HepG2 (cell line): ENCODE results near the gene ARID3C. TPM values are rescaled to one million over a fixed set of nuclear protein-coding genes. Genes with fewer than 3 reads are reported as not detected.

Experiments
- ATAC-seq: fragments of 200-7000 bp; cut with Tn5 transposase; 3 replicates; pipeline ENCODE4 v1.9.1; 2020; ENCODE audit warnings: mild to moderate bottlenecking, moderate library complexity
- BruUV-seq: library from RNA; stranded (reverse); fragments of 400-500 nt; replicated peaks from 2 replicates; lab custom pipeline; 2021; lab: Mats Ljungman, UMichigan
- CTCF ChIA-PET: fragments of 300-600 bp; formaldehyde crosslinking; extraction: SDS; loops from one replicate; lab custom pipeline; 2021; ENCODE audit warnings: low total read pairs, inconsistent platforms, low intra/inter-chr PET ratio; lab: Yijun Ruan, JAX
- POLR2A ChIA-PET: fragments of 350-600 bp; sonication (Branson Sonifier 250); formaldehyde crosslinking; loops from one replicate; lab custom pipeline; 2020; ENCODE audit warnings: antibody characterized with exemption, inconsistent platforms; lab: Yijun Ruan, JAX
- DNase-seq: peaks from one replicate; pipeline ENCODE4 v3.0.0-alpha.2; 2015; ENCODE audit warnings: low spot score
- FAIRE-seq: peaks from 3 replicates; lab custom pipeline; 2011; peaks lifted over from hg19 to GRCh38; lab: Jason Lieb, UNC
- H2AFZ ChIP-seq: one replicate; pipeline ENCODE4 v1.6.1; 2011; ENCODE audit warnings: low read length, inconsistent platforms
- H3K27ac ChIP-seq: fragments of 300-600 bp; 3 replicates; pipeline ENCODE4 v1.8.0; 2011; ENCODE audit warnings: mixed run types, mild to moderate bottlenecking, mixed read lengths, low read length, inconsistent platforms; ENCODE audit not compliant: insufficient read depth; ENCODE audit errors: extremely low read length
- H3K27me3 ChIP-seq, 2 experiments: fragments of 200-600 bp in 1 of 2; 2 replicates in 1 of 2; 3 replicates in 1 of 2; pipeline versions ENCODE4 v1.6.0 to v1.8.0; 2011; ENCODE audit warnings: low read length in 2 of 2, mild to moderate bottlenecking in 2 of 2, moderate library complexity in 2 of 2, inconsistent platforms in 1 of 2; ENCODE audit not compliant: insufficient read depth in 2 of 2, control insufficient read depth in 1 of 2
- H3K36me3 ChIP-seq, 2 experiments: fragments of 200-600 bp in 1 of 2; replicated peaks in 1 of 2; 2 replicates in 1 of 2; 3 replicates in 1 of 2; pipeline versions ENCODE4 v1.5.1 to v1.8.0; 2011; ENCODE audit warnings: low read length in 2 of 2, inconsistent platforms in 1 of 2; ENCODE audit not compliant: insufficient read depth in 2 of 2, control insufficient read depth in 1 of 2
- H3K4me1 ChIP-seq: 2 replicates; pipeline ENCODE4 v1.5.1; 2012; ENCODE audit warnings: low read length, inconsistent platforms; ENCODE audit not compliant: insufficient read depth
- H3K4me2 ChIP-seq: 2 replicates; pipeline ENCODE4 v1.6.0; 2011; ENCODE audit warnings: low read depth, low read length, inconsistent platforms
- H3K4me3 ChIP-seq, 3 experiments: fragments of 200-600 bp in 1 of 3; sonication (generic), shearing (Covaris generic) in 1 of 3; replicated peaks in 1 of 3; 2 replicates each; pipeline ENCODE4 v1.5.1; 2011 to 2016; ENCODE audit warnings: low read length in 3 of 3, inconsistent platforms in 2 of 3, low read depth in 2 of 3, mild to moderate bottlenecking in 2 of 3, control low read depth in 1 of 3, mixed read lengths in 1 of 3; ENCODE audit not compliant: insufficient read depth in 1 of 3
- H3K79me2 ChIP-seq: one replicate; pipeline ENCODE4 v1.6.1; 2011; ENCODE audit warnings: low read length, inconsistent platforms; ENCODE audit not compliant: insufficient read depth
- H3K9ac ChIP-seq: 2 replicates; pipeline ENCODE4 v1.6.0; 2011; ENCODE audit warnings: mild to moderate bottlenecking, low read depth, low read length, inconsistent platforms; ENCODE audit not compliant: insufficient read depth
- H3K9me3 ChIP-seq: 2 replicates; pipeline ENCODE4 v1.5.1; 2012; ENCODE audit warnings: mild to moderate bottlenecking, low read length
- H4K20me1 ChIP-seq: 2 replicates; pipeline ENCODE4 v1.6.0; 2011; ENCODE audit warnings: inconsistent platforms, mild to moderate bottlenecking, low read length, moderate library complexity; ENCODE audit not compliant: insufficient read depth
- CEBPB ChIP-seq: IDR thresholded peaks from 2 replicates; pipeline ENCODE4 v1.6.1; 2011; ENCODE audit warnings: low read depth, low read length, improper control_type of control experiment, borderline replicate concordance
- CENPT ChIP-seq: sonication (generic); formaldehyde crosslinking; IDR thresholded peaks from 2 replicates; pipeline ENCODE4 v1.8.0; 2022; ENCODE audit warnings: low read depth, mild to moderate bottlenecking, moderate library complexity, missing genetic modification reagents
- CENPX ChIP-seq: sonication (generic); formaldehyde crosslinking; IDR thresholded peaks from 2 replicates; pipeline ENCODE4 v1.9.0; 2021; ENCODE audit warnings: mild to moderate bottlenecking, missing genetic modification reagents, moderate library complexity
- CREBL2 ChIP-seq: sonication (generic); formaldehyde crosslinking; IDR thresholded peaks from 2 replicates; pipeline ENCODE4 v1.8.1; 2023; ENCODE audit warnings: missing genetic modification reagents, mild to moderate bottlenecking, borderline replicate concordance
- FOSL1 ChIP-seq: sonication (generic); formaldehyde crosslinking; IDR thresholded peaks from 2 replicates; pipeline ENCODE4 v1.9.0; 2021; ENCODE audit warnings: missing genetic modification reagents, borderline replicate concordance
- FOXO4 ChIP-seq: sonication (generic); formaldehyde crosslinking; conservative IDR thresholded peaks from 2 replicates; pipeline ENCODE4 v1.8.1; 2023; ENCODE audit warnings: missing genetic modification reagents
- GMEB2 ChIP-seq: IDR thresholded peaks from 2 replicates; pipeline ENCODE4 v1.6.1; 2016; ENCODE audit warnings: missing biosample characterization, missing genetic modification reagents, low read depth
- HHEX ChIP-seq: IDR thresholded peaks from 2 replicates; pipeline ENCODE4 v1.6.1; 2016; ENCODE audit warnings: control low read depth
- KMT2A ChIP-seq: sonication (generic); formaldehyde crosslinking; IDR thresholded peaks from 2 replicates; pipeline ENCODE4 v1.4.0; 2020; ENCODE audit warnings: missing genetic modification reagents
- ZNF251 ChIP-seq: sonication (generic); formaldehyde crosslinking; IDR thresholded peaks from 2 replicates; pipeline ENCODE4 v1.9.0; 2021; ENCODE audit warnings: mild to moderate bottlenecking, missing genetic modification reagents
- ZNF44 ChIP-seq: sonication (generic); formaldehyde crosslinking; IDR thresholded peaks from 2 replicates; pipeline ENCODE4 v1.5.1; 2020; ENCODE audit warnings: mild to moderate bottlenecking, missing genetic modification reagents
- WGBS: methylation state at CpG from one replicate; pipeline ENCODE4 v1.1.6; 2017; ENCODE audit warnings: low lambda C conversion rate; 5-methylcytosine and 5-hydroxymethylcytosine counted together
- in situ Hi-C: cut with HindIII; loops from 2 replicates; pipeline ENCODE4 v1.10.0; 2017; ENCODE audit warnings: low pct_unique_long_range_greater_than_20kb; ENCODE audit not compliant: extremely low pct_ligation_motif_present
- intact Hi-C: fragments of 100-400 bp; cut with micrococcal nuclease; formaldehyde crosslinking; loops from one replicate; pipeline ENCODE4 v1.10.0; 2022; ENCODE audit not compliant: unreplicated experiment
- polyA plus RNA-seq, 8 experiments: library from polyadenylated mRNA; depleted of rRNA in 3 of 8; stranded (reverse) in 7 of 8; unstranded in 1 of 8; fragments of >200 nt; fragmentation: Illumina TruSeq in 4 of 8; extraction: Trizol in 4 of 8; gene quantifications; 2 replicates each; pipeline versions ENCODE4 v1.2.1 to v1.2.3, GENCODE V29; 2011 to 2016; ENCODE audit warnings: low read depth in 4 of 8, missing spikeins in 1 of 8, mixed read lengths in 1 of 8; ENCODE audit not compliant: insufficient read depth in 1 of 8
- total RNA-seq, 5 experiments: library from RNA; depleted of rRNA; stranded (reverse); fragments of >200 nt; fragmentation: Illumina TruSeq; extraction: Trizol; gene quantifications; 2 replicates each; pipeline ENCODE4 v1.2.3, GENCODE V29; 2016; ENCODE audit warnings: low read depth in 1 of 5
- TF ChIP-seq, protein P1 (sequence below): sonication (generic); formaldehyde crosslinking; IDR thresholded peaks from 2 replicates; pipeline ENCODE4 v1.8.0; 2022; ENCODE audit warnings: missing genetic modification reagents, mild to moderate bottlenecking, inconsistent platforms, borderline replicate concordance

ARID3C gene
- total and polyA plus RNA-seq, 2 of the 13 experiments (the other 11 are each of a cell fraction or from before 2014, with no cell fraction given) = not detected

DNA sequence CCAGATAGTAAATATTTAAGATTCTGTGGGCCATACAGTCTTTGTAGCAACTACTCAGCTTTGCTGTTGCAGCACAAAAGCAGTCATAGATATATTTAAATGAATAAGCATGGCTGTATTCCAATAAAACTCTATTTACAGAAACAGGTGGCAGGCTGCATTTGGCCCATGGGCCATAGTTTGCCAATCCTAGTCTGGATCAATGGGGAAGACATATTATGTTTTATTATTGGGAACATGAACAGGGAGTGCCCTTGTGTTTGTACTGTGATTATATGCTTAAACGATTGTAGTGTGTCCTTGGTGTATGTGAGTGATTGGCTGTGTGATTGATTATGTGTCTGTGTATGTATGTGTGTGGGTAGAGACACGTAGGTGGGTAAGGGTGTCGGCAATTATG lies 45.6 kb upstream of the ARID3C start:
- Histone ChIP-seq H3K4me2 (no peak overlapping the region), H3K27ac (no peak overlapping the region), H3K9ac (no peak overlapping the region), H3K27me3 (no peaks in the 10 kb centered on the region), H2AFZ (no peak overlapping the region), H3K79me2 (no peaks in the 10 kb centered on the region), H4K20me1 (no peaks in the 10 kb centered on the region), H3K36me3 (no peaks in the 10 kb centered on the region), H3K4me3 (no peak overlapping the region), H3K4me1 (peaks cover 4% of the 10 kb centered on the region; the same call in 1 of the 2 replicates), H3K9me3 (no peaks in the 10 kb centered on the region)
- in situ Hi-C loops (no loop called here), intact Hi-C loops (no loop called here)
- WGBS = 60% methylated on average over 3 of the region's 3 CpGs
- TF ChIP-seq FOXO4 (CRISPR knock-in tag) (no peak), HHEX (no peak), CEBPB (no peak), CENPX (CRISPR knock-in tag) (no peak), CREBL2 (CRISPR knock-in tag) (no peak), KMT2A (no peak), GMEB2 (no peak), FOSL1 (CRISPR knock-in tag) (no peak), ZNF44 (no peak), CENPT (no peak), ZNF251 (no peak)
- TF ChIP-seq, protein P1, sequence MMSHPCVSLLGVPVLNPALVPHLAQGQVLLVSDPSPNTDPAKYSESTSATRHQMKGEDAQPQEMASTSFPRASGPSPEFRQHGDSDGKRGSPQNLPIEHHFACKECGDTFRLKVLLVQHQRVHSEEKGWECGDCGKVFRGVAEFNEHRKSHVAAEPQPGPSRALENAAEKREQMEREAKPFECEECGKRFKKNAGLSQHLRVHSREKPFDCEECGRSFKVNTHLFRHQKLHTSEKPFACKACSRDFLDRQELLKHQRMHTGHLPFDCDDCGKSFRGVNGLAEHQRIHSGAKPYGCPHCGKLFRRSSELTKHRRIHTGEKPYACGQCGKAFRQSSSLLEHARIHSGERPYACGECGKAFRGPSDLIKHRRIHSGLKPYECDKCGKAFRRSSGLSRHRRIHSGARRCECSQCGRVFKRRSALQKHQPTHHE (CRISPR knock-in tag) = no peak
- no TSS peak for BruUV-seq
- no peak for DNase-seq
- CTCF ChIA-PET = interaction anchor here (0.7 to 6.1 kb wide), 5 partner anchors 11 to 62 kb away, joined by 3 to 178 read pairs (median 4); no protein-coding TSS in a partner anchor
- no peak for FAIRE-seq
- no peak for ATAC-seq
- POLR2A ChIA-PET = no interaction called here
